NCI-H1694 (cell line): ENCODE results near the gene RXFP3.
"Not testable (repeated sequence)": the region's sequence is repeated elsewhere in the genome, so short reads cannot be mapped to it uniquely, and the experiment has no call there.

Experiments used
- DNase-seq: peaks from one replicate; lab custom pipeline; 2025; lab: John Stamatoyannopoulos, UW

Gene RXFP3

GRCh38 chr5:33936004-33936380 is 194 bp upstream of the RXFP3 start:
- DNase-seq: peak; percentile 10

GRCh38 chr5:33937017-33937706 is 976 bp downstream of the RXFP3 start:
- DNase-seq: no peak

GRCh38 chr5:33937707-33938506 is 1.7 kb downstream of the RXFP3 start:
- DNase-seq: no peak

GRCh38 chr5:33938507-33938796 is 2.3 kb downstream of the RXFP3 start:
- DNase-seq: no peak

DNA sequence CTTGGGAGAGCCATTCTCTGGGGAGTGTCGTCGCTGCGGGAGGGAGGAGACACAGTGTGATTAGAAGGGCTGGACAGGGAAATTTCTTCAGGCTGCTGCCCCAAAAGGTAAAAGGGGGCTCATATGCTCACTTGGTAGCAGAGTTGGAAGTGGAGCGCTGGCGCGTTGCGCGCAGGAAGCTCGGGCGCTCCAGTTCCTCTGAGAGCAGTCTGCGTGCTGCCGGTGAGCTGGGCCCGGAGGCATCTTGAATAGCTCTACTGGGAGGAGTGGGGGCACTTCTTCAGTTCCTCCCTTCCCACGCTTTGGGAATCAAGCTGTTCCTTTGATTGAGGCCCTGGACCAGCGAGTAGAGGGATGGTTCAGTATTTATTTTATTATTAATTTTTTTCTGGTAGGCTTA is 2.7 kb downstream of the RXFP3 start:
- DNase-seq: no peak

DNA sequence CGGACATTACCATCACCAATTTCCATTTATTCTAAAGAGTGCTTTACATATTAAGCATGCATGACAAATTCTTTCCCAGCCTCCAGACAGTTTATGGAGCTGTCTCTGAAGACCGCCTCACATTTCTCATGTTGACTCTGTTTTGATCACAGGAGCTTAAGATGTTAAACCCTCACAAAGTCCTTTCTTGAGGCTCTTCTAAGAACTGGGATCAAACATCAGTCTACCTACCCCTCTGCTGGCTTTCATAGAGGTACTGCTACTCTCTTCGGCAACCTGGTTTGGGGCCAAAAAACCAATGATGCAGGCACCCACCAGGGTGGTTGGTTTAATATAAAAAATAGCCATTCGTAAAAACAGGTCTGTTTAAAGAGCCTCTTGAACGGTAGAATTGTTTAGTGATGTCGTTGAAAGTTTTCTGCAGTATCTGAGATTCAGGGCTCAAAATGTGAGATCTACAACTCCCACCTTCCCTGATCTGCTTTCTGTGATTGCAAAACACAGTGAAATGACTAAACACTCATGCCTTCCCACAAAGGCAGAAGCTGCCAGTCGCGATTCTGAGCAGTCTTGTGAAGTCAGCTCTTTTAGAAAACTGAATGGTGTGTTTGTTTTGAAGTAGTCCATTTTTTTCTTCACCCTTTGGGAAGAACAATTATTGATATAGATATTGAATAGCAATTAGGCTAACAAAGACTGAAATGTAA is 3.5 kb downstream of the RXFP3 start:
- DNase-seq: no peak

DNA sequence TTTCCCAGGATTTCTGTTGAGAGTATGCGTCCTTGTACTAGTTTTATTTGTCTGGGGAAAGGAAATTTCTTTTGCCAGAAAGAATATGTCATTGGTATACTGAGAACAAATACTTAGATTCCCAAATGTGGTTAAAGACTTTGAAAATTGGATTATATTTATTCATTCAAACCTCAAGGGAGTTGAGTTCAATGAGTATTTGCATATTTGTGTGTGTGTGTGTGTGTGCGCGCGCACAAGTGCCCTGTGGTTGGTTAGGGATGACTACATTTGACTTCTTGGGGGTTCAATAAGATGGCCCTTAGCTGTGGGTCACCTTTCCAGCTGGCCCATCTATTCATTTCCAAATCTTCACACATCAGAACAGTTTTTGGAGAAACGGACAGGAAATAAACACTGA is 4.9 kb downstream of the RXFP3 start:
- DNase-seq: no peak

- DNase-seq: no peak
Measured at GRCh38 chr5:33944543-33945132, 8.5 kb downstream of the RXFP3 start.

DNA sequence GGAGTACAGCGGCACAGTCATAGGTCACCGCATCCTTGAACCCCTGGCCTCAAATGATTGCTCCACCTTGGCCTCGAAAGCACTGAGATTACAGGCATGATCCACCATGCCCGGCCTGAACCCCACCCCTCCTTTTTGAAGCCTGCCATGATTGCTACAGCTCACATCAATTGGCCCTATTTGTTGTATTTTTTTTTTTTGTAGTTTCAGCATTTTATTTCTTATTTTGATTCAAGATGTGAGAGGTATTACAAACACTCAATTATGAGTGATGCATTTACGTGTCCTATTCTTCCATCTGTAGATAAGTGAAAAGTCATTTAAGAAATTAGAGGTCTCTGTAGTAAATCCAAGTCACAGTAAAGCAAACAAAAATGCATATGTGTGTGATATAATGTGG is 16.0 kb downstream of the RXFP3 start:
- DNase-seq: not testable (repeated sequence)

DNA sequence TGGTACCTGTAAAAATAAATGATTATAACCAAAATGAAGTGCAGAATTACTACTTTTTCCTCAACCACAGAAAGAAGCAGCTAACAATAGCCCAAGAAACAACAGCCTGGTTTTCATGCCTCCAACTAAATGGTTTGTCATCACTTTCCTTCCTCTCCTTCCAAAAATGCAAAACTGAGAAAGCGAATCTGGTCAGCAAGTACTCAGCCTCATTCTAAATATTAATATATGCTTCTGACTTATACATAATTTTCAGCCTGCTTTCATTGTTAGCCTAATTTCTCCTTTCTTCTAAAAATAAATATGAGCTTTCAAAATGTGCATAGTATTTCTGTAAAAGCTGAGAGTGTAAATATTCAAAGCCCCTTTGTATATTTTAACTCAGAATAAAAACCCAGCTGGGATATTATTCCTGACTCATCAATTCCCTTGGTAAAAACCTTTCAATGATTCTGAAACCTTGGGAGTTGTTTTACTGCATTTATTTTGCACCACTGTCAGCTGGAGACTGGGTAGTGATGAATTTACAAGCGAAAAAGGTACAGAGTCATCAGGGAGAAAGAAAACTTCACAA is 21.5 kb downstream of the RXFP3 start:
- no peak for DNase-seq

DNA sequence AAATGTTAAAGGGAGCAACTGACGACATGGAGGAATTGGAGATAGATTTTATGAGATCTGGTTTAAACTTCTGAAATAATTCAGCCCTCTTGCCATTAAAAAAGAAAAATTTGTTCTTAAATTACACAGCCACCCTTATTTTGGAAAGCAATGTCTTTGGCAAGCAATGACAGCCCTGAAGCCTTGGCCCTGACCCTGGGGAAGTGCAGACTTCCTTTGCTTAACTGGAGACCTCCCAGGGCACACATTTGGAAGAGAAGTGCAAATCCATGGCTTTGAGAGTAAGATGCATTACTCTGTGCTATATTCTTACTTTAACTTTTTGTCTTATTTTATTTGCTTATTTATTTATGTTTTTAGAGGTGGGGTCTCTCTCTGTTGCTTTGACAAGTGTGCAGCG is 22.0 kb downstream of the RXFP3 start:
- no peak for DNase-seq

- DNase-seq: no peak
Measured at GRCh38 chr5:33964132-33964700, 28.0 kb downstream of the RXFP3 start.

GRCh38 chr5:33966805-33967204 is 30.6 kb downstream of the RXFP3 start:
- no peak for DNase-seq

DNA sequence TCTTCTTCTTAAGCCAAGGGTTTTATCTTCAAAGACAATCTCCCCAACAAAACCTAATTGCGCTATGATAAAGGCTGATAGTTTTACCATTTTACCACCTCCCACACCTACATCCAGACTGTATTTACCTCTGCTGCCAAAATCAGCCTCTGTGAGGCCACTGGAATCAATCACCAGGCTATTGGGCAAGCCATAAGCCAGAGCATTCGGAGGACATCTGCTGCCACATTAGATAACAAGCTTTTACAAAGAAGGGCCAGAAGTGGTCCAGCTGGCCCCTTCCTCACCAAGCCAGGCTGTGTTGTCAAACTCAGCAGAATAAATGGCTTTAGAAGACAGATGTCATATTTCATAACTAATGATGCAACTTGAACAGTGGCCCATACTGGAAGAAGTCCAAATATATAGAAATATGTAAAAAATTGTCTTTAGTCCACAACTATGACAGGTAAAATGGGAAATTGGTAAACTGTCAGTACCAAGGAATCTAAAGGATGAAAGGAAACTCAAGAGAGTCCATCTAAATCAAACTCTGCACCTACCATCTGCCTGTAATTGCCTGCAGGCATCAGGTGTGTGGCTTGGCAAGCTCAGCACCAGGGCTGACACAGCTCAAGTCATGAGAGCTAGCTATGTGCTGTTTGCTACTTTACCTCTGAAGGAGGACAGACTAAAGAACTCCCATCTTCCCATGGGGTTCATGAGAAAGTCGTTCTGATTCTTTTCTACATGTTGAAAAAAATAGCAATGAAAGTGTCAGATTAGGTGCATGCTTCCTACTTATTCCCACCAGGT is 32.2 kb downstream of the RXFP3 start:
- DNase-seq: peak; percentile 91

DNA sequence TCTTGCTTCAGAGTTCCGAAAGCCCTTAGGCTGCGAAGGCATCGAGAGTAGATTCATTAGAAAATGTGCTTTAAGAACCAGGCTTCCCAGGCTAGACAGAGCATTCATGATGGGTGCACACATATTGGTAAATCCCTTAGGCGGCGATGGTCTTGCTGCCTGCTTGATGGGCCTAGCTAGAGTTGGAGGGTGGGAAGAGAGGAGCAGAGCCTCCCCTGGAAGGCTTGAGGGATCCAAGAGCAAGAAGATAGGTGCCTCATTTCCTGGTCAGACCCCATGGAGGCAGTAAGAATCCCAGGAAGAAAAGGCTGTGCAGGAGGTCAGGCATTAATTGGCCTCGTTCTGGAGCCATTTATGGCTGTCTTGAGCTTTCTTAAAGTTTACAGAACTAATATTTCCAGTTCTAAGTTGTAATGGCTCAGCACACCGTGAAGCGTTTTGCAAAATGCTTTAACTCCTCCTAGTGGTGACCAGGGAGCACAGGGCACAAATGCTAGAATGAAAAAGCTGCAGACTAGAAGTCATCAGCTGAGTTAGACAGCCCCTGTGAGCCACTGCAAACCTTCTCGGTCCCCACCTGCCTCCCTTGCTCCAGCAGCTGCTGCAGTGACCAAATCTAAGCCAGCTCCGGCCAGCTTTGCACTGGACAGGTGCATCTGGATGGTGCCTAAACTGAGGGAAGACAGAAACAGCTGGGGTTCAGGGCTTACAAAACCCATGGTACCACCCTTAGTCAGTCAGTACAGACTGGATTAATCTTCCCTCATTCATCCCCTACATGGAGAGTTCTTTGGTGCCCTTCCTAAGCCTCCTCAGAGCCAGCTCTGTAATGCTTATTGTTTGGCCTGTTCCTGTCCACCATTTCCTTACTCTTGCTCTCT is 33.6 kb downstream of the RXFP3 start:
- DNase-seq: peak; percentile 62

GRCh38 chr5:33973271-33973670 is 37.1 kb downstream of the RXFP3 start:
- DNase-seq: no peak

- no peak for DNase-seq
Measured at GRCh38 chr5:33975852-33976251, 39.7 kb downstream of the RXFP3 start.

- no peak for DNase-seq
Measured at GRCh38 chr5:33976307-33976706, 40.1 kb downstream of the RXFP3 start.

DNA sequence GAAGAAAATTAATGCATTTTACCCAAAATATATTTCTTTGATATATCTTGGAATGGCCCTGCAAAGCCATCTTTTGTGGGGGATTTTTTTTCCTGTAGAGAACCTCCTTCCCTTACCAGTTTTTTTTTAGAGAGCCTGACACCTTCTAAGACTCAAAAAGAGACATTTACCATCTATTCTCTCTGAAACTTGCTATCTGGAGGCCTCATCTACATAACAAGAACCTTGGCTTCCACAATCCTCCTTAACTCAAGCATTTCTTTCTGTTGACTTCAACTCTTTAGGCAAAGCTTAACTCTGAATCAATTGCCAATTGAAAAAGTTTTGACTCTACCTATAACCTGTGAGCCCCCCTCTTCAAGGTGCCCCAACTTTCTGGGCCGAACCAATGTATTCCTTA is 42.1 kb downstream of the RXFP3 start:
- DNase-seq: no peak

DNA sequence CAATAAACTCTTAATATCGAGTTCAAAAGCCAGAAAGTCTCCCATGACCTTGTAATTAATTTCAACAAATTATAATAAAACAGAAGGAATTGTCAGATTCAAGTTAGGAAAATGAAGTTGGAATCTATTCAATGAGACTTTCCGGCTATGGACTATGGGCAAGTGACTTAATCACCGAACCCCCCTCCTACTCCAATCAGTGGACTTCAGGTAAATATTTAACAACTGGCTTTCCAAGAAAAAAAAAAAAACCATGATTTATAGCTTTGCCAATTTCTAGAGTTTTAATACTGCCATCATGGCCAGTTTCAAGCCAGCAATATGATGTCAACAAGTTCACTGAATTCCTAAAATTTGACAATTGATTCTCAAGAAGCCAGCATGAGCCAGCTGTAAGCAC is 43.8 kb downstream of the RXFP3 start:
- DNase-seq: no peak
